ACHN (cell line): ENCODE measurements around the gene IL36B.

Experiments used
- DNase-seq: peaks from one replicate; pipeline ENCODE4 v3.0.0-alpha.2; 2015
- in situ Hi-C: cut with HindIII; loops from 2 replicates; pipeline ENCODE4 v1.10.0; 2017; ENCODE audit warnings: low sequenced_read_pairs, low pct_ligation_motif_present, low pct_unique_long_range_greater_than_20kb

The IL36B gene

DNA sequence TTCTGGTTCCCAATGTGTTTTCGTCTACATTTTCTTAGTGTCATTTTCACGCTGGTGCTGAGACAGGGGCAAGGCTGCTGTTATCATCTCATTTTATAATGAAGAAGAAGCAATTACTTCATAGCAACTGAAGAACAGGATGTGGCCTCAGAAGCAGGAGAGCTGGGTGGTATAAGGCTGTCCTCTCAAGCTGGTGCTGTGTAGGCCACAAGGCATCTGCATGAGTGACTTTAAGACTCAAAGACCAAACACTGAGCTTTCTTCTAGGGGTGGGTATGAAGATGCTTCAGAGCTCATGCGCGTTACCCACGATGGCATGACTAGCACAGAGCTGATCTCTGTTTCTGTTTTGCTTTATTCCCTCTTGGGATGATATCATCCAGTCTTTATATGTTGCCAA, 67.6 kb downstream of the IL36B start:
- in situ Hi-C loops, result no loop called here
- no peak for DNase-seq

DNA sequence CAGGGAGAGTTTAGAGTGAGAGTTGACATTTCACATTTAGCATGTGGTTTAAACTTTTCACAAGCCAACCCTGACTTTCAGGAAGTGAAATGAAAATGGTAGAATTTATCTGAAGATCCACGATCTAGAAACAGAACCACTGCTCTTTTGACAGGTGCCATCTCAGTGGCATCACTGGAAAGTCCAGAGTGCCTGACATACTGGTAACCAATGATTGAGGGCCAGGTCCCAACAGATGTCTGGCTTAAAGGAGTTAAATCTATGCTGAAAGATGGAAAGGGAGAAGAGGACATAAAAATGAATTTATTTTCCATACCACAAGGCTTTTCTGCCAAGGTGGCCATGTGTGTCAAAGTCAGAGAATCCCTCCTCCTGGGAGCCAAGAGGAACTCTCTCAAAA, 72.1 kb downstream of the IL36B start:
- in situ Hi-C loops, result no loop called here
- no peak for DNase-seq

- no peak for DNase-seq
- in situ Hi-C loops, result no loop called here
Measured at GRCh38 chr2:112979731-112980130, 72.9 kb downstream of the IL36B start.

- DNase-seq, result no peak
- in situ Hi-C loops, result no loop called here
Measured at GRCh38 chr2:112977559-112978056, 75.1 kb downstream of the IL36B start, which contains the start of gene IL36G. TSS of gene IL36G (plus strand) at chr2:112978006. CDS start at chr2:112978639, 633 bp downstream.
